GM03348 (cell line): ENCODE results near the gene ST3GAL5.
"Not testable (repeated sequence)": the region's sequence is repeated elsewhere in the genome, so short reads cannot be mapped to it uniquely, and the experiment has no call there.

Experiments used
- DNase-seq: peaks from one replicate; pipeline ENCODE4 v3.0.0; 2012; ENCODE audit warnings: low spot score

Gene ST3GAL5

GRCh38 chr2:85893428-85894258 is 4.9 kb upstream of the ST3GAL5 start:
- DNase-seq = peak; percentile 67

- no peak for DNase-seq
Observed at GRCh38 chr2:85892216-85892944, 3.6 kb upstream of the ST3GAL5 start.

GRCh38 chr2:85890522-85891176 is 1.9 kb upstream of the ST3GAL5 start:
- DNase-seq = no peak

- no peak for DNase-seq
Observed at GRCh38 chr2:85889627-85890281, 964 bp upstream of the ST3GAL5 start.

DNA sequence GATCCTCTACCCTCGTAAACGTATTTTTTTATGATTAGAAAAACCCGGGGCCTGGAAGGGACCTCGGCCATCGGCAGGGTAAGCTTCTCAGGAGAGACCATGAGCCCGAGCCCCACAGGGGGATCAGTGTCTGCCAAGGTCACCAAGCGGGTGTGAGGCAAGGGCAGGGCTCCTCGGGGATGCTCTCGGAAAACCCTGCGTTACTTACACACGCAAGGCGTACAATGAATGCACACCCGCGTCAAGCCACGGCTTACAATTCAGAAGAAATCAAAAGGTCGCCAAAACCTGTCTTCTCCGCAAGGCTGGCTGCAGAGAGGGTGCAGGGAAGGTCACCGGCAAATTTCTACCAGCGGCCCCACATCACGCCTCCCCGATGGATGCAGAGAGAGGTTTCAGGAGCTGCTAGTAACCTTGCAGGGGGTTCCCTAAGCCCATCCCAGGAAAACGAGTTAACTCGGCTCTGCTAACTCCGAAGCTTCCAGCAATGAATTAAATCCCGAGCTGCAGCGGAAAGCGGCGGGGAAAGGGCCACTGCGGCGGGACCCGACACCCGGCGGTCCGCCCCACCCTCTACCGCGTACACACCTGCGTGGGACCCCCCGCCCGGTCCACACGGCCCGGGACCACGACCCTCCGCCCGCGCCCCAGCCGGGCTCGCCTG is 638 bp downstream of the ST3GAL5 start:
- no peak for DNase-seq

GRCh38 chr2:85887566-85888019 is 1.2 kb downstream of the ST3GAL5 start:
- DNase-seq = peak; percentile 61

DNA sequence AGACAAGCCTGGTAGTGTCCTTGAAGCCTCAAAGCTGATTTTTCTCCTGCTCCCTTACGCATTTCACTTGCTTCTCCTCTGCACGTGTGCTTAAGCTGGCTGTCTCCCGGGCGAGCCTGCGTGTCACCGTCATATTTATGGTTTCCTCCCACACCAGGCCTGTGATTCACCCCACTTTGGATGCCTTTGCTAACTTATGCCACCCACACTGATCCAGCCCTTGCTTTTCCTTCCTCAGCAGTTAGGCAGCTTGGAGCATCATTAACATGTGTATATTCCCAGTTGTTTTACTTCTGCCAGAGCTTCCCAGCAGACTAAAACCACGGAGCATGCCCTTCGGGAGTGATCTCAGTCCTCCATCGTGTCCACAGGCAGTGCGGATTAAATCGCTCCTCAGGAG is 2.2 kb downstream of the ST3GAL5 start:
- peak; percentile 92 for DNase-seq

- no peak for DNase-seq
Observed at GRCh38 chr2:85886141-85886540, 2.6 kb downstream of the ST3GAL5 start.

DNA sequence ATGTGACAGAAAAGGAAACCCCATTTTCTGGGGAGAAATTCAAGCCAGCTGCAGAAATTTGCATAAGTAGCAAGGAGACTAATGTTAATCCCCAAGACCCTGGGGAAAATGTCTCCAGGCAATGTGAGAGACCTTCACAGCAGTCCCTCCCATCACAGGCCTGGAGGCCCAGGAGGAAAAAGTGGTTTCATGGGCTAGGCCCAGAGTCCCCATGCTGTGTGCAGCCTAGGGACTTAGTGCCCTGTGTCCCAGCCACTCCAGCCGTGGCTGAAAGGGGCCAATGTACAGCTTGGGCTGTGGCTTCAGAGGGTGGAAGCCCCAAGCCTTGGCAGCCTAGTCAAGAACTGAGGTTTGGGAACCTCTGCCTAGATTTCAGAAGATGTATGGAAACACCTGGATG is 7.0 kb downstream of the ST3GAL5 start:
- not testable (repeated sequence) for DNase-seq

DNA sequence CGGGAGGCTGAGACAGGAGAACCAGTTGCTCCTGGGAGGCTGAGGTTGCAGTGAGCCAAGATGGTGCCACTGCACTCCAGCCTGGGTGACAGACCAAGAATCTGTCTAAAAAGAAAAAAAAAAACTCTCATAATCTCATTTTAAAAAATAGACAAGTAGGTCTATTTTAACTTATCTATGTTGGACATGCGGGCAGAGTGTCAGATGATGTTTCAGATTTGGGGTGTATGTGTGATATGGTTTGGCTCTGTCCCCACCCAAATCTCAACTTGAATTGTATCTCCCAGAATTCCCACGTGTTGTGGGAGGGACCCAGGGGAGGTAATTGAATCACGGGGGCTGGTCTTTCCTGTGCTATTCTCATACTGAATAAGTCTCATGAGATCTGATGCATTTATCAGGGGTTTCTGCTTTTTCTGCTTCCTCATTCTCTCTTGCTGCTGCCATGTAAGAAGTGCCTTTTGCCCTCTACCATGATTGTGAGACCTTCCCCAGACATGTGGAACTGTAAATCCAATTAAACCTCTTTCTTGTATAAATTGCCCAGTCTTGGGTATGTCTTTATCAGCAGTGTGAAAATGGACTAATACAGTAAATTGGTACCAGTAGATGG is 8.0 kb downstream of the ST3GAL5 start:
- DNase-seq = not testable (repeated sequence)

DNA sequence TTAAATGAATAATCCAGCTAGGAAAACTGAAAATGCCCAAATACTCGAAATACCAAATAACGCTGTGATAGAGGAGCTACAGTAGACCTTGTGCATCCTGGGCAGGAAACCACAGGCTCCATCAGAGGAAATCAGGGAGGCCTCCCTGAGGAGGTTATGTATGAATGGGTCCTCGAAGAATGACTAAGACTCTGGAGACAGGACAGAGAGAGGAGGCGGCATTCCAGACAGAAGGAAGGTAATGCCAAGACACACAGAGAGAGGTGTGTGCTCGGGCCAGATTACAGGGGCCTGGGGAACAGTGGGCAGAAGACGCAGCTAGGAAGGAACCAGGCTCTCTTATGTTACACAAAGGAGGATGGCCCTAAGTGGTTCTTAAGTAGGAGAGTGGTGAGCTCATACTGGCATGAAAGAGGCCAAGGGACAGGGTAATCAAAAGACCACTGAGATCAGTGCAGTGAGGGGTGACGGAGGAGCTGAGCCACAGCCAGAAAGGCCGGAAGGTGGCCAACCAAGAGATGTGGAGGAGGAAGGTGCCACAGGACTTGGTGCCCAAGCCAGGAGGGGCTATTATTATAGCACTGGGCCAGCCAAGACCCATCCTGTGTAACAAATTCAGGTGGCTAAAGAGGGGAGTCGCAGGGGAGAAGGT is 9.9 kb downstream of the ST3GAL5 start:
- no peak for DNase-seq

- DNase-seq = no peak
Observed at GRCh38 chr2:85875350-85876050, 13.3 kb downstream of the ST3GAL5 start.

DNA sequence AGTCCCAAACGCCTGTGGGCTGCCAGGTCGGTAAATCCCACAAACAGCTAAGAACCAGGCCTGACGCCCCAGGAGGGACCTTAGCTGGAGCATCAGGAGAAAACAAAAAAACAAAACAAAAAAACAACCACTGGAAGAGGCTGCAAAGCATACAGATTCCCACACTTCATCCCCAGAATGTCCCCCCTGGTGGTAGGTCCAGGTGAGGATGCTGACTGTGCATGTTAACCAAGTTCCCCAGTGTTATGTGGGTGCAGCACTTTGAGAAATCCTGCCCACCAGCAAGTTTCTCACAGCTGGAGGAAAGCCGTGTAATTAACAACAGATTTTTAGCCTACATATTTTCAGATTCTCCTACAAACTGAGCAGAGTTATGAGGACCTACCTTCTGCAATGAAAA is 15.1 kb downstream of the ST3GAL5 start:
- no peak for DNase-seq

DNA sequence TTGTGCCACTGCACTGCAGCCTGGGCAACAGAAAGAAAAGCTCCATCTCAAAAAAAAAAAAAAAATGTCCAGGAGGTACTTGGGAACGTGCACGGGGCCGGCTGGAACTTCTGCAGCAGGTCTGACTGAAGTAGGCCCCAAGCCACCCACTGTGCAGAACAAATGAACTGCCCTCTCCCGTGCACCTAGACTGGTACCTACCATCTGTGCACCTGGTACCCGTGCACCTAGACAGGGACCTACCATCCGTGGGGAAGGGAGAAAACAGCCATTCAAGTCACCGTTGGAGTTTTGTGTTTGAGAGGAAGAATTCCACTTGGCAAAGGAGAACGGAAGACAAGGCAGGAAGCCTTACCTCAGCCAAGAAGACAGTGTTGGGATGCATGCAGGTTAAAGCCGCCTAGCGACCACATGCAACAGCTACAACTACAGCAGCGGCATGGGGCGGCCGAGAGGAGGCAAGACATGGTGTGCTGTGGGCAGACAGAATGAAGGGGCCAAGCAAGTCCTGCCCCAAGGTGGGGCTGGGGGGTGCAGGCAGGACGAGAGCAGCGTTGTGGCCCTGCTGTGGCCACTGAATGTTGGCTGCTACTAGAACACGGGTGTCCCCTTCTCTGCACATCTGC is 16.1 kb downstream of the ST3GAL5 start:
- no peak for DNase-seq

- no peak for DNase-seq
Observed at GRCh38 chr2:85871494-85872164, 17.2 kb downstream of the ST3GAL5 start.

- no peak for DNase-seq
Observed at GRCh38 chr2:85868822-85869221, 20.0 kb downstream of the ST3GAL5 start.

GRCh38 chr2:85867556-85868292 is 21.1 kb downstream of the ST3GAL5 start:
- DNase-seq = no peak

DNA sequence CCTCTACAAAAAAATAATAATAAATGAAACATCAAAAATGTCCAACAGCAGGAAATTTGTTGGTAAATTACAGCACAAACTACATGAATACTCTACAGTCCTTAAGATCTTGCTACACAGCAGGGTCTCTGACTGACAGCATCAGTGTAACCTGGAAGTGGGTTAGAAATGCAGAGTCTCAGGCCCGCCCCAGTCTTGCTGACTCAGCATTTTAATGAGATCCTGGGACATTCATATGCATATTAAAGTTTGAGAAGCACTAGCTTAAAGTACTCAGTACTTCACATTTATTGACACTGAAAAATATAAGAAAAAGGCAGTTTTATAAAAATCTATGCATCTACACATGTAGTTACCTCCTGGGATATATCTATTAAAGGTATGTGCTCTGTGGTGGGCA is 21.7 kb downstream of the ST3GAL5 start:
- no peak for DNase-seq
